Measurements from ENCODE around the gene HNRNPC. TPM values are rescaled to one million over a fixed set of nuclear protein-coding genes. Genes with fewer than 3 reads are reported as not detected.

The HNRNPC gene
- total RNA-seq, 1 donor from 2014 or later: 1,872 TPM

DNA sequence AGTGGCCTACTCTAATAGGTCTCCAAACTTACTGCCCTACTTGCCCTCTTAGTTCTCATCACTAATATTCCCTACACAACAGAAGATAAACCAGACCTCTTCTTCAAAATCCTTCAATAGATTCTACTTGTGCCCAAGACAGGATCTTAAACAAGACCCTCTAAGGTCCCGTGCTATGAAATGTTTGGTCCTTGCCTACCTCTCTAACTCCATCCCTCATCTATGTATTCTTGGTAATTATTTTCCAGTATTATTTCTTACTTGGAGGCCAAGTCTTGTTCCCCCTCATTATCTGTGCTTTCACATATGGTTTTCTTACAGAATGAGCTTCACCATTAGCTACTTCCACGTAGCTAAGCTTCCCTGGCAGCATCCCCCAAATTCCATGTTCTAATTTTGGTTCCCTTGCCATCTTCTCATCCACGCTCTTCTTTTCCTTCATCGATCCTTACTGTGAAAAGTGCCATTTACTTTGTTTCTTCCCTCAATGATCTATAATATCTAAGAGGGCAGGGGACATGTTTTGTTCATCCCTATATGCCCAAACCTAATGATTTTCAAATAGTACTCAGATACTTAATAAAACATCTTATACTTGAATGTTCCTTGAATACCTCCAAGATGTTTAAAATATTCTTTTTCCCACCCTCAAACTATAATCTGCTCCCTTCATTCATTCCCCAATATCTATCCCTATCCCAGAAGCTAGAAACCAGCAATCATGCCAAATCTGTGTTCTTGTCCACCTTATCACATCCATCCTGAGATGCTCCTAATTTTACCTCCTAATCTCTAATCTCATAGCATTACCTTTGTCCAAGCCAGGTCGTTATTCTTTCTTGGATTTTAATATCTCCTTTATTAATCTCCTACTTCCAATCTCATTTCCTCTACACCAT is 10.1 kb downstream of the HNRNPC start:
- Mint-ChIP-seq H3K36me3 (peaks cover 55% of the 10 kb centered on the region), H3K27me3 (ENCODE audit: insufficient read depth, low read depth) (peaks cover 4% of the 10 kb centered on the region), H3K4me1 (peaks cover 40% of the 10 kb centered on the region), H3K27ac (no peak overlapping the region), H3K9me3 (no peaks in the 10 kb centered on the region), H3K4me3 (no peak overlapping the region)
- Histone ChIP-seq H4K20me1 (ENCODE audit: low read depth) (peaks cover 100% of the 10 kb centered on the region), H3F3A (ENCODE audit: low read depth) (peaks cover 70% of the 10 kb centered on the region), H3K4me2 (peak overlapping the region; percentile 50), H3K36me3 (peaks cover 36% of the 10 kb centered on the region), H3K79me2 (ENCODE audit: low read depth) (peaks cover 100% of the 10 kb centered on the region), H3K27ac (no peak overlapping the region), H3K4me1 (peaks cover 51% of the 10 kb centered on the region), H3K4me3 (peak overlapping the region; percentile 0), H2AFZ (replicated peaks) (no peak overlapping the region), H3K9me3 (ENCODE audit: low read depth) (no peaks in the 10 kb centered on the region), H3K27me3 (no peaks in the 10 kb centered on the region), H3K9ac (no peak overlapping the region)
- no peak for DNase-seq (ENCODE audit: low spot score)
- TF ChIP-seq EZH2phosphoT487 (IDR thresholded peaks at IDR 0.05): no peak

DNA sequence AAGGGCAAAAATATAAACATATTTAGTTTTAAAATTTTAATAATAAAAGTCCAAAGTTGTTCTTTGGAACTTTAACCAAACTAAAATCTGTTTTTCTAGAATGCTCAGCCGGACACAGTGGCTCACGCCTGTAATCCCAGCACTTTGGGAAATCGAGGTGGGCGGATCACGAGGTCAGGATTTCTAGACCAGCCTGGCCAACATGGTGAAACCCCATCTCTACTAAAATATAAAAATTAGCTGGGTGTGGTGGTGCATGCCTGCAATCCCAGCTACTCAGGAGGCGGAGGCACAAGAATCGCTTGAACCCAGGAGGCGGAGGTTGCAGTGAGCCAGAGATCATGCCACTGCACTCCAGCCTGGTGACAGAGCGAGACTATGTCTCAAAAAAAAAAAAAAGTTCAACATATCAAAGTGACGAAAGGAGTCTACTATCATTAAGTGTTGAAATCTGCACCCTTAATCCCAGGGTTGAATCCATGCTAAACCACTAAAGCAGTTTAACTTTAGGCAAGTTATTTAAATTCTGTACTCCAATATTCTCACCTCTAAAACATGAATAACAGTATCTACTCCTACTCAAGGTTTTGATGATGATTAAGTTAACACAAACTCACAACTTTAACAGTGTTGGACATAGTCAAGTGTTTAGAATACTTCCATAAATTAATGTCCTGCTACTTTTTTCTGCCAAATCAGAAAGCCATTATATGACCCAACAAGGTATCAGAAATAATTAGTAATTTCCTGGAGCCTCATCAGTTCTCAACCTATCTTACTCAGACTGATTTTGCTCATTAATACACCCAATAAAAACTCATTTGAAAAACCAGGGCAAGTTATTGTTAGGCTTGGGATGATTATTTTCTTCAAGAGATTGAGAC is 11.0 kb downstream of the HNRNPC start:
- H3K27ac Mint-ChIP-seq: no peak overlapping the region
- H3K9me3 Mint-ChIP-seq: no peaks in the 10 kb centered on the region
- DNase-seq (ENCODE audit: low spot score): no peak
- no peak for TF ChIP-seq EZH2phosphoT487 (IDR thresholded peaks at IDR 0.05)
- no peak for TF ChIP-seq CTCF (IDR thresholded peaks at IDR 0.05)
- TF ChIP-seq EZH2 (IDR thresholded peaks at IDR 0.05): no peak
- peaks cover 100% of the 10 kb centered on the region for H3K79me2 ChIP-seq (ENCODE audit: low read depth)
- peaks cover 29% of the 10 kb centered on the region for H3K36me3 ChIP-seq
- peak overlapping the region; percentile 50 for H3K4me2 ChIP-seq
- H4K20me1 ChIP-seq (ENCODE audit: low read depth): peaks cover 100% of the 10 kb centered on the region
- H3K4me1 Mint-ChIP-seq: peaks cover 34% of the 10 kb centered on the region
- H3K27me3 Mint-ChIP-seq (ENCODE audit: insufficient read depth, low read depth): peaks cover 4% of the 10 kb centered on the region
- no peak overlapping the region for H3K4me3 Mint-ChIP-seq
- no peak overlapping the region for H2AFZ ChIP-seq (replicated peaks)
- no peaks in the 10 kb centered on the region for H3K27me3 ChIP-seq
- H3K4me1 ChIP-seq: peaks cover 50% of the 10 kb centered on the region
- no peak overlapping the region for H3K9ac ChIP-seq
- H3K36me3 Mint-ChIP-seq: peaks cover 52% of the 10 kb centered on the region
- peaks cover 75% of the 10 kb centered on the region for H3F3A ChIP-seq (ENCODE audit: low read depth)
- peak overlapping the region; percentile 14 for H3K27ac ChIP-seq
- H3K9me3 ChIP-seq (ENCODE audit: low read depth): no peaks in the 10 kb centered on the region
- H3K4me3 ChIP-seq: peak overlapping the region; percentile 0

- peak overlapping the region; percentile 50 for H3K4me2 ChIP-seq
- Mint-ChIP-seq H3K27me3 (ENCODE audit: insufficient read depth, low read depth) (peaks cover 4% of the 10 kb centered on the region), H3K4me3 (peak overlapping the region; percentile 53), H3K4me1 (peaks cover 30% of the 10 kb centered on the region), H3K9me3 (no peaks in the 10 kb centered on the region), H3K27ac (no peak overlapping the region), H3K36me3 (peaks cover 51% of the 10 kb centered on the region)
- H3K9me3 ChIP-seq (ENCODE audit: low read depth): no peaks in the 10 kb centered on the region
- H3K79me2 ChIP-seq (ENCODE audit: low read depth): peaks cover 100% of the 10 kb centered on the region
- H3K4me3 ChIP-seq: no peak overlapping the region
- H2AFZ ChIP-seq (replicated peaks): no peak overlapping the region
- H4K20me1 ChIP-seq (ENCODE audit: low read depth): peaks cover 100% of the 10 kb centered on the region
- H3K36me3 ChIP-seq: peaks cover 26% of the 10 kb centered on the region
- no peak for DNase-seq (ENCODE audit: low spot score)
- H3K4me1 ChIP-seq: peaks cover 44% of the 10 kb centered on the region
- no peak overlapping the region for H3K27ac ChIP-seq
- H3K9ac ChIP-seq: no peak overlapping the region
- H3F3A ChIP-seq (ENCODE audit: low read depth): peaks cover 77% of the 10 kb centered on the region
- TF ChIP-seq CTCF (IDR thresholded peaks at IDR 0.05) (no peak), EZH2phosphoT487 (IDR thresholded peaks at IDR 0.05) (no peak), EZH2 (IDR thresholded peaks at IDR 0.05) (no peak)
- H3K27me3 ChIP-seq: no peaks in the 10 kb centered on the region
Observed at GRCh38 chr14:21257394-21257909, 11.8 kb downstream of the HNRNPC start.

Measured in neural progenitor cell (in vitro differentiated cells).